Fibroblast of mammary gland (primary cell): ENCODE data around the gene VPS54.
"Not testable (repeated sequence)": the region's sequence is repeated elsewhere in the genome, so short reads cannot be mapped to it uniquely, and the experiment has no call there.

Experiments used
- DNase-seq: peaks from one replicate; pipeline ENCODE4 v3.0.0-alpha.2; 2010; ENCODE audit warnings: low read depth
- H3K4me3 ChIP-seq: 2 replicates; pipeline ENCODE4 v1.5.1; 2011; ENCODE audit warnings: low read depth, mild to moderate bottlenecking, low read length, moderate library complexity; ENCODE audit not compliant: control insufficient read depth
- TF ChIP-seq, protein P1 (sequence below): conservative IDR thresholded peaks from 2 replicates; pipeline ENCODE4 v1.5.1; 2011; ENCODE audit warnings: low read depth, low read length, inconsistent platforms; ENCODE audit not compliant: control insufficient read depth, insufficient read depth

Gene VPS54

DNA sequence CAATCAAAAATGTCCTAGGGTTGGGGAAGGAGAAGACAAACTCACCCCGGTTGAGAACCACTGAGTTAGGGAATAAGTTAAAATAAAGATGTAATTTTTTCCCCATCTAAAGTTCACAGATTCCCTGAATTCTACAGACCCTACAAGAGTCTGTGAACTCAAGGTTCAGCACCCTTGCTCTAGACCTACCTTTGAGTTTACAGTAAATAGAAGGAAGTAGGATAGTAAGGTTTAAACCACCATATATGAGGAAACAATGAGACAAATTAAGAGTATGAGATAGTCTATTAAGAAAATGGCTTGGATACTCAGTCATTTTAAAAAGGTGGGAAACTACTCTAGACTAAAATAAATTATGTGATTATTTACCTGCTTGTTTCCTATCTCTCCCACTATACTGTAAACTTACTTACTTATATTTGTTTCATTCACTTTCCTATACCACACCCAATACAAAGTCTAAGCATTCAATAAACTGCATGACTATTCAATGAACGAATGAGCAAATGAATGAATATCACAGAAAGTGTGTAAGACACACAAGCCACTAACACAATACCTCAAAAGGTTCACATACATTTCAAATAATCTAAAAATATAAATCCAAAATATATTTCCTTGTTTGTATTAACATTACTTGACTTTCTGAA lies 13.4 kb downstream of the VPS54 start:
- TF ChIP-seq, protein P1, sequence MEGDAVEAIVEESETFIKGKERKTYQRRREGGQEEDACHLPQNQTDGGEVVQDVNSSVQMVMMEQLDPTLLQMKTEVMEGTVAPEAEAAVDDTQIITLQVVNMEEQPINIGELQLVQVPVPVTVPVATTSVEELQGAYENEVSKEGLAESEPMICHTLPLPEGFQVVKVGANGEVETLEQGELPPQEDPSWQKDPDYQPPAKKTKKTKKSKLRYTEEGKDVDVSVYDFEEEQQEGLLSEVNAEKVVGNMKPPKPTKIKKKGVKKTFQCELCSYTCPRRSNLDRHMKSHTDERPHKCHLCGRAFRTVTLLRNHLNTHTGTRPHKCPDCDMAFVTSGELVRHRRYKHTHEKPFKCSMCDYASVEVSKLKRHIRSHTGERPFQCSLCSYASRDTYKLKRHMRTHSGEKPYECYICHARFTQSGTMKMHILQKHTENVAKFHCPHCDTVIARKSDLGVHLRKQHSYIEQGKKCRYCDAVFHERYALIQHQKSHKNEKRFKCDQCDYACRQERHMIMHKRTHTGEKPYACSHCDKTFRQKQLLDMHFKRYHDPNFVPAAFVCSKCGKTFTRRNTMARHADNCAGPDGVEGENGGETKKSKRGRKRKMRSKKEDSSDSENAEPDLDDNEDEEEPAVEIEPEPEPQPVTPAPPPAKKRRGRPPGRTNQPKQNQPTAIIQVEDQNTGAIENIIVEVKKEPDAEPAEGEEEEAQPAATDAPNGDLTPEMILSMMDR: no peak
- H3K4me3 ChIP-seq: no peak overlapping the region
- no peak for DNase-seq

DNA sequence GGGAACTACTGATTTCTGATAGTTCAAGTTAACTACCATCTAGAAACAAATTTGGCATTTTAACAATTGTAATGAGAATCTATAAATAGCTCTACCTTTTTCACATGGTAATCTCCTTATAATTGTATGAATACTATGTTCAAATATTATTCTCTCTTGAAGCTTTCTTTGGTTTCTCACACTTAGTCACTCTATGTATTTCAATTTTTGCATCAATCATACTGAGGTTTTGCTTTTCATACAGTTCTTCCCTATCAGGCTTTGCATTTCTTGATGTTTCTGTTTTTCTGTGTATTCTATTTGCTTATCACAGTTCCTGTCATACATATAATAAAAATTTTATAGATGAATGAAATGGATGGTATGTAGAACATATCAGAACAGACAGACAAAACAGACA lies 16.0 kb downstream of the VPS54 start:
- H3K4me3 ChIP-seq: no peak overlapping the region
- no peak for DNase-seq
- TF ChIP-seq, protein P1: no peak

DNA sequence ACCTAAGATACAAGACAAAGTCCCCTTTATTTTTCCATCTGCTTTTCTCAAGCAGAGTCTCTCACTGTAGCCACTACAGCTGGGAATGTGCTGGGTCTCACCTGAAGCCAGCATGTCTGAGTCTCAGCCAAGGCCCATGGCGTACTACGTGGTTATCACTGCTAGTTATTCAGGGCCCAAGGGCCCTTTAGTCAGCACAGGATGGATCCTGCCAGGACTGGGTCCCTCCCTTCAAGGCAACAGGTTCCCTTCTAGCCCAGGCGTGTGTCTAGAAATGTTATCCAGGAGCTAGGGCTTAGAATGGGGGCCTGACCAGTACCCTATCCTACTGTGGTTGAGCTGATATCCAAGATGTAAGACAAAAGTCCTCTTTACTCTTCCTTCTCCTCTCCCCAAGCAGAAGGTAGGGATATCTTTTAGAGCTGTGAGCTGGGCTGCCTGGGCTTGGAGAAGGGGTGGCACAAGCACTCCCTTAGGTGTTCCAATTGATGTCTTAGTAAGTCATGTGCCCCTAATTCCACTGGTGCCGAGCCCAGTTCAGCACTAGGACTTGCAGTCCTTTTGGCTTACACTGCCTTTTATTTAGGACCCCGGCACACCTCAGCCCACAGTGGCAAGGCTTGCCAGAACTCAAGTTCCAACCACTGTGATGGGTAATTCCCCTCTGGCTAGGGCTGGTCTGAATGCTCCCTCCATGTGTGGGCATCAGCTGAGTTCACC lies 17.7 kb downstream of the VPS54 start:
- TF ChIP-seq, protein P1: no peak
- H3K4me3 ChIP-seq: no peak overlapping the region
- no peak for DNase-seq

DNA sequence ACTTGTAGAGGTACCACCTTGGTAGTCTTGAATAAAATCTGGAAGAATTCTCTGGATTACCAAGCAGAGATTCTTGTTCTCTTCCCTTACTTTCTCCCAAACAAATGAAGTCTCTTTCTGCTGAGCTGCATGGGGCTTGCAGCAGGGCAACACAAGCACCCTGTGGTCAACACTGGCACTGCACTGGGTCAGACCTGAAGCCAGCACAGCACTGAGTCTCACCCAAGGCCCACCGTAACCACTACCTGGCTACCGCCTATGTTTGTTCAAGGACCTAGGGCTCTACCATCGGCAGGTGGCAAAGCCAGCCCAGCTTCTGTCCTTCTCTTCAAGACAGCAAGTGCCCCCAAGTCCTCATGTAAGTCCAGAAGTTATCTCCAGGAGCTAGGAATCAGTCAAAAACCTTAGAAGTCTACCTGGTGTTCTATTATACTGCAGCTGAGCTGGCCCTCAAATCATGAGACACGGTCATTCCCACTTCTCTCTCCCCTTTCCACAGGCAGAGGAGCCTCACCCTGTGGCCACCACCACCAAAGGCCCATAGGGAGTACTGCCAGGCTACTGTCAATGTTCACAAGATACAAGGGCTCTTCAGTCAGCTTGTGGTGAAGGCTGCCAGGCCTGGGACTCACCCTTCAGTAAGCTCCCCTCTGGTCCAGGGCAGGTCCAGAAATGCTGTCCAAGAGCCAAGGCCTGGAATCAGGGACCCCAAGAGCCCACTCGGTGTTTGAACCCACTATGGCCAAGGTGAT lies 18.4 kb downstream of the VPS54 start:
- DNase-seq: no peak
- TF ChIP-seq, protein P1: no peak
- no peak overlapping the region for H3K4me3 ChIP-seq

DNA sequence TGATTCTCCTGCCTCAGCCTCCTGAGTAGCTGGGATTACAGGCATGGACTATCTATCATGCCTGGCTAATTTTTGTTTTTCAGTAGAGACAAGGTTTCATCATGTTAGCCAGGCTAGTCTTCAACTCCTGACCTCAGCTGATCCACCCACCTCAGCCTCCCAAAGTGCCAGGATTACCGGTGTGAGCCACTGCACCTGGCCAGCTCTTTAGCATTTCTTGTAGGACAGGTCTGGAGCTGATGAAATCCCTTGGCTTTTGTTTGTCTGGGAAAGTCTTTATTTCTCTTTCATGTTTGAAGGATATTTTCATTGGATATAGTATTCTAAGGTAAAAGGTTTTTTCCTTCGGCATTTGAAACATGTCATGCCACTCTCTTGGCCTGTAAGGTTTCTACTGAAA lies 20.2 kb downstream of the VPS54 start:
- DNase-seq: no peak
- no peak overlapping the region for H3K4me3 ChIP-seq
- TF ChIP-seq, protein P1: no peak

DNA sequence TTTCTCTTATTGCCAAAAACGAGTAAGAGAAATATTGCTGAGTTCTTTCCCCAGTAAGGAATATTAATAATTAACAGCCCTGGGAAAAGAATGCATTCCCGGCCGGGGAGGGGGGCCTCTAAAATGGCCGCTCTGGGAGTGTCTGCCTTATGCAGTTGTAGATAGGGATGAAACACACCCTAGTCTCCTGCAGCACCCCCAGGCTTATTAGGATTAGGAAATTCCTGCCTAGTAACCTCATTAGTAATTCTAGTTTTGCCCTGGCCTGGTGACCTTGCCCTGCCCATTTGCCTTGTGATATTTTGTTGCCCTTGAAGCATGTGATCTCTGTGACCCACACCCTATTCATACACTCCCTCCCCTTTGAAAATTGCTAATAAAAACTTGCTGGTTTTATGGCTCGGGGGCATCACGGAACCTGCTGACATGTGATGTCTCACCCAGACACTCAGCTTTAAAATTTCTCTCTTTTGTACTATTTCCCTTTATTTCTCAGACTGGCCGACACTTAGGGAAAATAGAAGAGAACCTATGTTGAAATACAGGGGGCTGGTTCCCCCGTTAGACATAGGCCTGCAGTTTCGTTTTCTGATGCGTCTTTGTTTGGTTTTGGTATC lies 22.5 kb downstream of the VPS54 start:
- not testable (repeated sequence) for H3K4me3 ChIP-seq, DNase-seq

DNA sequence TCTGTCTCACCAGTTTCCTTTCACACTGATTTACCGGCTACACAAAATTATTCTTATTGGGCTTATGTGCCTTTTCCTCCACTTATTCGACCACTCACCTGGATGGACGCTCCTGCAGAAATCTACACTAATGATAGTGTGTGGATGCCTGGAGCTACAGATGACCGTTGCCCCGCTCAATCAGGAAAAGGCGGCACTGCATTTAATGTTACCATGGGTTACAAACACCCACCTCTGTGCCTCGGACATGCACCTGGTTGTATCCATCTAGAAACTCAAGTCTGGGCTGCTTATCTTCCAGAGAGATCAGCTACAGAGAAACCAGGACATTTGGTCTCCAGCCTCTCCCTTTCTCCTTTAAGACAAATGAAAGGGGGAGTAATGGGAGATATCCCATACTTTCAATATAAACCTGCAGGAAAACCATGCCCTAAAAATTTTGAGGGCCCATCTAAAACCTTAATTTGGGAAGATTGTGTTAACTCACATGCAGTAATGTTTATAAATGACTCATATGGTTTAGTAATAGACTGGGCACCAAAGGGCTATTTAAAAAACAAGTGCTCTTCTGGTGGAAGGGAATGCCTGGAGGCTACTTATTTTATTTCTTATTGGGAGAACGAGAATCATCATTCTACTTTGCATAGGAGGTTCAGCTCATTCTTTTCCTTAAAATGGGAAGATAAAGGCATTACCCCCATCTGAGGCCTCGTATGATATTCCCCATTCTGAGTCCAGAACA lies 24.7 kb downstream of the VPS54 start:
- H3K4me3 ChIP-seq: not testable (repeated sequence)
- DNase-seq: peak; percentile 16
